SK-N-SH treated with all-trans-retinoic acid at 6 μM for 48 hours (cell line): Measurements from ENCODE around the gene IRGQ.

Experiments used
- ARNTL ChIP-seq: fragments of 450-650 bp; formaldehyde crosslinking; IDR thresholded peaks from 2 replicates; pipeline ENCODE4 v1.5.0; 2020; ENCODE audit warnings: low read depth, mild to moderate bottlenecking, moderate library complexity, borderline replicate concordance
- ESRRG ChIP-seq: fragments of 250-450 bp; sonication (Bioruptor Pico); IDR thresholded peaks from 2 replicates; pipeline ENCODE4 v1.6.1; 2021; ENCODE audit warnings: mild to moderate bottlenecking
- PATZ1 ChIP-seq: fragments of 250-450 bp; sonication (Bioruptor Pico); IDR thresholded peaks from 2 replicates; pipeline ENCODE4 v1.8.0; 2020; ENCODE audit warnings: mild to moderate bottlenecking, moderate library complexity, borderline replicate concordance
- PPARA ChIP-seq: fragments of 250-450 bp; sonication (Bioruptor Pico); IDR thresholded peaks from 2 replicates; pipeline ENCODE4 v1.5.0; 2020; ENCODE audit warnings: mild to moderate bottlenecking, borderline replicate concordance
- RARB ChIP-seq: fragments of 250-450 bp; sonication (Bioruptor Pico); IDR thresholded peaks from 2 replicates; pipeline ENCODE4 v1.8.0; 2021; ENCODE audit warnings: mild to moderate bottlenecking, moderate library complexity
- TCF4 ChIP-seq: fragments of 250-450 bp; sonication (Bioruptor Pico); IDR thresholded peaks from 2 replicates; pipeline ENCODE4 v1.8.0; 2021; ENCODE audit warnings: mild to moderate bottlenecking, moderate library complexity, borderline replicate concordance
- TOX ChIP-seq: fragments of 250-450 bp; sonication (Bioruptor Pico); IDR thresholded peaks from 2 replicates; pipeline ENCODE4 v1.8.0; 2021; ENCODE audit warnings: mild to moderate bottlenecking, moderate library complexity, borderline replicate concordance
- ZC3H10 ChIP-seq: fragments of 250-450 bp; sonication (Bioruptor Pico); IDR thresholded peaks from 2 replicates; pipeline ENCODE4 v1.5.1; 2021; ENCODE audit warnings: mild to moderate bottlenecking, moderate library complexity
- ZFP3 ChIP-seq: fragments of 250-450 bp; sonication (Bioruptor Pico); IDR thresholded peaks from 2 replicates; pipeline ENCODE4 v1.5.0; 2020; ENCODE audit warnings: mild to moderate bottlenecking, moderate library complexity
- ZFP30 ChIP-seq: fragments of 450-650 bp; formaldehyde crosslinking; IDR thresholded peaks from 2 replicates; pipeline ENCODE4 v1.5.0; 2022; ENCODE audit warnings: mild to moderate bottlenecking, moderate library complexity
- ZNF8 ChIP-seq: fragments of 450-650 bp; formaldehyde crosslinking; IDR thresholded peaks from 2 replicates; pipeline ENCODE4 v1.5.0; 2020; ENCODE audit warnings: mild to moderate bottlenecking, moderate library complexity
- TF ChIP-seq, protein P1 (sequence below): fragments of 250-450 bp; sonication (Bioruptor Pico); IDR thresholded peaks from 2 replicates; pipeline ENCODE4 v1.5.0; 2020; ENCODE audit warnings: mild to moderate bottlenecking, moderate library complexity
- TF ChIP-seq, protein P2 (sequence below): fragments of 250-450 bp; sonication (Bioruptor Pico); IDR thresholded peaks from 2 replicates; pipeline ENCODE4 v1.5.1; 2020; ENCODE audit warnings: low read depth, mild to moderate bottlenecking, moderate library complexity
- TF ChIP-seq, protein P3 (sequence below): fragments of 250-450 bp; sonication (Bioruptor Pico); IDR thresholded peaks from 2 replicates; pipeline ENCODE4 v1.8.0; 2021; ENCODE audit warnings: low read depth, mild to moderate bottlenecking, moderate library complexity, borderline replicate concordance

GRCh38 chr19:43612374-43612773 lies 16.4 kb upstream of the IRGQ start:
- TF ChIP-seq PPARA (CRISPR knock-in tag) (no peak), ZFP30 (CRISPR knock-in tag) (no peak), ESRRG (CRISPR knock-in tag) (no peak), ZC3H10 (CRISPR knock-in tag) (no peak), TCF4 (CRISPR knock-in tag) (no peak), ARNTL (CRISPR knock-in tag) (no peak), ZFP3 (CRISPR knock-in tag) (no peak), ZNF8 (no peak), PATZ1 (CRISPR knock-in tag) (no peak), TOX (CRISPR knock-in tag) (no peak), RARB (CRISPR knock-in tag) (no peak)
- TF ChIP-seq, protein P1, sequence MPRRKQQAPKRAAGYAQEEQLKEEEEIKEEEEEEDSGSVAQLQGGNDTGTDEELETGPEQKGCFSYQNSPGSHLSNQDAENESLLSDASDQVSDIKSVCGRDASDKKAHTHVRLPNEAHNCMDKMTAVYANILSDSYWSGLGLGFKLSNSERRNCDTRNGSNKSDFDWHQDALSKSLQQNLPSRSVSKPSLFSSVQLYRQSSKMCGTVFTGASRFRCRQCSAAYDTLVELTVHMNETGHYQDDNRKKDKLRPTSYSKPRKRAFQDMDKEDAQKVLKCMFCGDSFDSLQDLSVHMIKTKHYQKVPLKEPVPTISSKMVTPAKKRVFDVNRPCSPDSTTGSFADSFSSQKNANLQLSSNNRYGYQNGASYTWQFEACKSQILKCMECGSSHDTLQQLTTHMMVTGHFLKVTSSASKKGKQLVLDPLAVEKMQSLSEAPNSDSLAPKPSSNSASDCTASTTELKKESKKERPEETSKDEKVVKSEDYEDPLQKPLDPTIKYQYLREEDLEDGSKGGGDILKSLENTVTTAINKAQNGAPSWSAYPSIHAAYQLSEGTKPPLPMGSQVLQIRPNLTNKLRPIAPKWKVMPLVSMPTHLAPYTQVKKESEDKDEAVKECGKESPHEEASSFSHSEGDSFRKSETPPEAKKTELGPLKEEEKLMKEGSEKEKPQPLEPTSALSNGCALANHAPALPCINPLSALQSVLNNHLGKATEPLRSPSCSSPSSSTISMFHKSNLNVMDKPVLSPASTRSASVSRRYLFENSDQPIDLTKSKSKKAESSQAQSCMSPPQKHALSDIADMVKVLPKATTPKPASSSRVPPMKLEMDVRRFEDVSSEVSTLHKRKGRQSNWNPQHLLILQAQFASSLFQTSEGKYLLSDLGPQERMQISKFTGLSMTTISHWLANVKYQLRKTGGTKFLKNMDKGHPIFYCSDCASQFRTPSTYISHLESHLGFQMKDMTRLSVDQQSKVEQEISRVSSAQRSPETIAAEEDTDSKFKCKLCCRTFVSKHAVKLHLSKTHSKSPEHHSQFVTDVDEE (CRISPR knock-in tag) = no peak
- TF ChIP-seq, protein P2, sequence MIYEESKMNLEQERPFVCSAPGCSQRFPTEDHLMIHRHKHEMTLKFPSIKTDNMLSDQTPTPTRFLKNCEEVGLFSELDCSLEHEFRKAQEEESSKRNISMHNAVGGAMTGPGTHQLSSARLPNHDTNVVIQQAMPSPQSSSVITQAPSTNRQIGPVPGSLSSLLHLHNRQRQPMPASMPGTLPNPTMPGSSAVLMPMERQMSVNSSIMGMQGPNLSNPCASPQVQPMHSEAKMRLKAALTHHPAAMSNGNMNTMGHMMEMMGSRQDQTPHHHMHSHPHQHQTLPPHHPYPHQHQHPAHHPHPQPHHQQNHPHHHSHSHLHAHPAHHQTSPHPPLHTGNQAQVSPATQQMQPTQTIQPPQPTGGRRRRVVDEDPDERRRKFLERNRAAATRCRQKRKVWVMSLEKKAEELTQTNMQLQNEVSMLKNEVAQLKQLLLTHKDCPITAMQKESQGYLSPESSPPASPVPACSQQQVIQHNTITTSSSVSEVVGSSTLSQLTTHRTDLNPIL (CRISPR knock-in tag) = no peak
- TF ChIP-seq, protein P3, sequence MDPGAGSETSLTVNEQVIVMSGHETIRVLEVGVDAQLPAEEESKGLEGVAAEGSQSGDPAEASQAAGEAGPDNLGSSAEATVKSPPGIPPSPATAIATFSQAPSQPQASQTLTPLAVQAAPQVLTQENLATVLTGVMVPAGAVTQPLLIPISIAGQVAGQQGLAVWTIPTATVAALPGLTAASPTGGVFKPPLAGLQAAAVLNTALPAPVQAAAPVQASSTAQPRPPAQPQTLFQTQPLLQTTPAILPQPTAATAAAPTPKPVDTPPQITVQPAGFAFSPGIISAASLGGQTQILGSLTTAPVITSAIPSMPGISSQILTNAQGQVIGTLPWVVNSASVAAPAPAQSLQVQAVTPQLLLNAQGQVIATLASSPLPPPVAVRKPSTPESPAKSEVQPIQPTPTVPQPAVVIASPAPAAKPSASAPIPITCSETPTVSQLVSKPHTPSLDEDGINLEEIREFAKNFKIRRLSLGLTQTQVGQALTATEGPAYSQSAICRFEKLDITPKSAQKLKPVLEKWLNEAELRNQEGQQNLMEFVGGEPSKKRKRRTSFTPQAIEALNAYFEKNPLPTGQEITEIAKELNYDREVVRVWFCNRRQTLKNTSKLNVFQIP (CRISPR knock-in tag) = no peak
